GM11168 (cell line): ENCODE measurements around the gene ACACB.

ENCODE experiments used
- in situ Hi-C: fragments of 300-500 bp; cut with MboI; formaldehyde crosslinking; loops from one replicate; pipeline ENCODE4 v1.12.0; 2022; ENCODE audit warnings: low sequenced_read_pairs; ENCODE audit not compliant: unreplicated experiment

Gene ACACB

GRCh38 chr12:109310247-109311125 lies 194.1 kb downstream of the ACACB start:
- in situ Hi-C loops, result no loop called here
